ENCODE data around the gene ZNF446.
A peak's percentile ranks its signal among the peaks of the same experiment; 100 is the strongest.

Gene ZNF446

GRCh38 chr19:58518256-58519086 lies 42.3 kb downstream of the ZNF446 start:
- peak overlapping the region; percentile 90 for H3K4me3 Mint-ChIP-seq
- H3K27ac Mint-ChIP-seq: peak overlapping the region; percentile 99
- TF ChIP-seq CTCF (IDR thresholded peaks at IDR 0.05): no peak

GRCh38 chr19:58519087-58519354 lies 42.9 kb downstream of the ZNF446 start:
- Mint-ChIP-seq H3K4me3 (peak overlapping the region; percentile 90), H3K27ac (peak overlapping the region; percentile 99), H3K4me1 (peaks cover 56% of the 10 kb centered on the region), H3K36me3 (ENCODE audit: low read depth) (peaks cover 7% of the 10 kb centered on the region), H3K27me3 (ENCODE audit: low read depth, poor library complexity) (no peaks in the 10 kb centered on the region), H3K9me3 (no peaks in the 10 kb centered on the region)
- TF ChIP-seq CTCF (IDR thresholded peaks at IDR 0.05): no peak
- DNase-seq: peak; percentile 74

More at GRCh38 chr19:58518256-58519086, 42.3 kb downstream of the ZNF446 start:
- Mint-ChIP-seq H3K4me1 (peaks cover 58% of the 10 kb centered on the region), H3K27me3 (ENCODE audit: low read depth, poor library complexity) (no peaks in the 10 kb centered on the region), H3K9me3 (no peaks in the 10 kb centered on the region), H3K36me3 (ENCODE audit: low read depth) (peaks cover 7% of the 10 kb centered on the region)
- no peak for DNase-seq

DNA sequence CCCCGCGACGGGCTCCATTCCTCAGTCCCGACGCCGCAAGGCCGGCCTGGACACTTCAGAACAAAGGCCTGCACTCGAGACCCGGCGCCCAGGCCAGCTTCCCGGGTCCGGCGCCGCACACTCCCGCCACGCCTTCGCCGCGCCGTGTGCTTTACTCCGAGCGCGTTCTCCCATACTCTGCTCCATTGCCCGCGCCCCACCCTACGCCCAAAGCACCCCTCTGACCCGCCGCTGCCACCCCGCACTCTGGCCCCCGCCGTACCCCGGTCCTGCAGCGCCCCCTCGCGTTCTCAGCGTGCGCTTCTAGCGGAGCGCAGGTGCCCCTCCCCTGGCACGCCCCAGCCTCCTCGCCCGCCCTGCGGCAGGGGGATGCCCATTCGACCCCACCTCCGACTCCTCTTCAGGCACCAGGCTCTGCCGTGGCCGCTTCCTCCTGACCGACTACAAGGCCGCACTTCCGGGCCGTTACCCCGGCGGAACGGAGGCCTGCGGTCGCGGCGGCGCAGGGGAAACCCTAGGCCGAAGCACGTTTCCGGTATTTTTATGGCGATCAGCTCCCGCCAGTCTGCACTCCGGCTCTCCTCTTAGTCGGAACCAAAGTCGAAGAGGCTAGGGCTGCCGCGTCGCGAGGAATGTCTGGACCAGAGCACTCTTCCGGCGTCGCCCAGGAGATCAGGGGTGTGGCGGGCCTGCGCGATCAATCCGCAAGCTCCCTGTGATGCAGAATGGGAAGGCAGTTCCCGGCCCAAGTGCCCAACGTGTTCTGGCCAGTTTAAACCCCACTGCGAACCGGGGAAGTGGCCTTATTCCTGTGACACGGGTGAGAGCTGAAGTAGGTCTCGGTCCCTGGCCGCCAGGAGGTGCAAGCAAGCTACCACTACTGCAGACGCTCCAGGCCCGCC lies 43.5 kb downstream of the ZNF446 start, which contains the start of gene ZBTB45:
ZBTB45 (minus strand) TSS at position 456 of the 902 bp plus-strand sequence. CDS start 2,137 bp downstream, outside the sequence.
- H3K27me3 Mint-ChIP-seq (ENCODE audit: low read depth, poor library complexity): no peaks in the 10 kb centered on the region
- H3K36me3 Mint-ChIP-seq (ENCODE audit: low read depth): peaks cover 7% of the 10 kb centered on the region
- H3K4me3 Mint-ChIP-seq: peak within 1 kb of the TSS; percentile 90
- DNase-seq: peak; percentile 92
- peak within 1 kb of the TSS; percentile 99 for H3K27ac Mint-ChIP-seq
- H3K4me1 Mint-ChIP-seq: peaks cover 50% of the 10 kb centered on the region
- peak; percentile 44 for TF ChIP-seq CTCF (IDR thresholded peaks at IDR 0.05)
- H3K9me3 Mint-ChIP-seq: no peaks in the 10 kb centered on the region

DNA sequence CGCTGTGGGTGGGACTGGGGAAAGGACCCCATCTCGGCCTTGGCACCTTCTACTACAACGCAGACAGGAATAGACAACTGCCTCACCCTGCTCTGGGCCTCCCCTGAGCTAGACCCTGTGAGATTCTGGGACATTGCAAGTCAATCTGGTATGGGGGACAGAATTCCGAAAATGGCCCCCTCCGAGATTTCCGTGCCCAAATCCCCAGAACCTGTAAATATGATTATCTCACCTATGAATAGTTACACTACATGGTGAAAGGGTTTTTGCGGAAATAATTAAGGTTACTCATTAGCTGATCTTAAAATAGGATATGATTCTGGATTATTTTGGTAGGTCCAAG lies 44.1 kb downstream of the ZNF446 start:
- Mint-ChIP-seq H3K27me3 (ENCODE audit: low read depth, poor library complexity) (no peaks in the 10 kb centered on the region), H3K9me3 (no peaks in the 10 kb centered on the region), H3K4me1 (peaks cover 45% of the 10 kb centered on the region), H3K4me3 (peak overlapping the region; percentile 90), H3K36me3 (ENCODE audit: low read depth) (peaks cover 6% of the 10 kb centered on the region), H3K27ac (peak overlapping the region; percentile 99)
- no peak for DNase-seq
- TF ChIP-seq CTCF (IDR thresholded peaks at IDR 0.05): no peak

DNA sequence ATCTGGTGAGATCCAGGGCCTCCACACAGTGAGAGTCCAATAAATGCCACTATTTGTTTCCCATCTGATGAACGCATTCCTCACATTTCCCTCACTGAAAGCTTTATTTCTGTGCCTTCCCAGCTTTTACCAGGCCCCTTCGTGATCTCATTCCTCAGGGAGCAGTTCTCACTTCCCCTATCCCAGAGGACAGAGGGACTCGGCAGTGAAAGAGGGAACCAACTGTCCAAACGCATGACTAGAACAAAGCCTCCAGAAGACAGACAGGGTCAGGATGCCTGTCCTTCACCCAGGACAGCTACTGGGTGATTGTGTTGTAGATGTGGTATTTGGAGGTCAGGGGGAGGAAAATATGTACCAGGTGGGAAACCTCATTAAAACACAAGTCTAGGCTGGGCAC lies 45.5 kb downstream of the ZNF446 start:
- H3K4me3 Mint-ChIP-seq: peak overlapping the region; percentile 71
- peaks cover 34% of the 10 kb centered on the region for H3K4me1 Mint-ChIP-seq
- H3K36me3 Mint-ChIP-seq (ENCODE audit: low read depth): no peaks in the 10 kb centered on the region
- TF ChIP-seq CTCF (IDR thresholded peaks at IDR 0.05): no peak
- H3K27ac Mint-ChIP-seq: peak overlapping the region; percentile 87
- no peaks in the 10 kb centered on the region for H3K9me3 Mint-ChIP-seq
- DNase-seq: no peak
- no peaks in the 10 kb centered on the region for H3K27me3 Mint-ChIP-seq (ENCODE audit: low read depth, poor library complexity)
